Neuronal stem cell (in vitro differentiated cells): ENCODE results near the gene CHST11.

Source experiments
- DNase-seq: peaks from one replicate; pipeline ENCODE4 v3.0.0-alpha.2; 2013; ENCODE audit warnings: low spot score
- H2AFZ ChIP-seq: one replicate; pipeline ENCODE4 v1.6.1; 2013; ENCODE audit warnings: mild to moderate bottlenecking, low read length, inconsistent platforms
- H2AK5ac ChIP-seq: 2 replicates; pipeline ENCODE4 v1.6.1; 2013; ENCODE audit warnings: low read depth, mild to moderate bottlenecking, inconsistent platforms, low read length, moderate library complexity, mixed read lengths
- H2BK120ac ChIP-seq: 2 replicates; pipeline ENCODE4 v1.6.1; 2013; ENCODE audit warnings: low read depth, mild to moderate bottlenecking, inconsistent platforms, low read length, moderate library complexity, mixed read lengths
- H2BK12ac ChIP-seq: one replicate; pipeline ENCODE4 v1.6.1; 2013; ENCODE audit warnings: low read length, inconsistent platforms
- H2BK15ac ChIP-seq: 2 replicates; pipeline ENCODE4 v1.6.1; 2013; ENCODE audit warnings: mild to moderate bottlenecking, low read length, inconsistent platforms, mixed read lengths
- H2BK5ac ChIP-seq: one replicate; pipeline ENCODE4 v1.6.1; 2013; ENCODE audit warnings: inconsistent platforms, mild to moderate bottlenecking, low read length, moderate library complexity
- H3K14ac ChIP-seq: one replicate; pipeline ENCODE4 v1.6.1; 2013; ENCODE audit warnings: low read length, inconsistent platforms
- H3K18ac ChIP-seq: 2 replicates; pipeline ENCODE4 v1.6.1; 2013; ENCODE audit warnings: low read length, inconsistent platforms
- H3K23ac ChIP-seq: 2 replicates; pipeline ENCODE4 v1.6.1; 2013; ENCODE audit warnings: low read depth, mild to moderate bottlenecking, mixed read lengths, low read length, inconsistent platforms; ENCODE audit not compliant: poor library complexity
- H3K27ac ChIP-seq: replicated peaks from 3 replicates; pipeline ENCODE4 v1.5.1; 2013; ENCODE audit warnings: low read length, inconsistent platforms
- H3K27me3 ChIP-seq, 3 experiments: 2 replicates each; pipeline ENCODE4 v1.6.1; 2013; ENCODE audit warnings: low read length in 3 of 3, mild to moderate bottlenecking in 2 of 3, inconsistent platforms in 1 of 3, low read depth in 1 of 3, mixed read lengths in 1 of 3, moderate library complexity in 1 of 3; ENCODE audit not compliant: control insufficient read depth in 3 of 3, insufficient read depth in 3 of 3
- H3K36me3 ChIP-seq, 2 donors: replicated peaks in 1 of 2; 2 replicates each; pipeline ENCODE4 v1.6.1; 2013; ENCODE audit warnings: low read length in 2 of 2; ENCODE audit not compliant: control insufficient read depth in 2 of 2, insufficient read depth in 2 of 2
- H3K4ac ChIP-seq: 2 replicates; pipeline ENCODE4 v1.6.1; 2013; ENCODE audit warnings: inconsistent platforms, mild to moderate bottlenecking, low read length, moderate library complexity
- H3K4me1 ChIP-seq, 2 donors: 1 replicate in 1 of 2; 2 replicates in 1 of 2; pipeline ENCODE4 v1.6.1; 2013; ENCODE audit warnings: low read length in 2 of 2, low read depth in 1 of 2; ENCODE audit not compliant: control insufficient read depth in 2 of 2, insufficient read depth in 1 of 2
- H3K4me2 ChIP-seq: one replicate; pipeline ENCODE4 v1.6.1; 2013; ENCODE audit warnings: mild to moderate bottlenecking, low read length, inconsistent platforms; ENCODE audit not compliant: insufficient read depth, poor library complexity, severe bottlenecking
- H3K4me3 ChIP-seq, 2 donors: 2 replicates each; pipeline ENCODE4 v1.5.1; 2013; ENCODE audit warnings: low read length in 2 of 2, mild to moderate bottlenecking in 2 of 2, inconsistent platforms in 1 of 2, moderate library complexity in 1 of 2
- H3K79me1 ChIP-seq: one replicate; pipeline ENCODE4 v1.6.1; 2013; ENCODE audit warnings: low read depth, mild to moderate bottlenecking, inconsistent platforms, low read length, moderate library complexity
- H3K9ac ChIP-seq: one replicate; pipeline ENCODE4 v1.6.1; 2013; ENCODE audit warnings: mild to moderate bottlenecking, low read depth, low read length, inconsistent platforms; ENCODE audit not compliant: poor library complexity
- H3K9me3 ChIP-seq, 2 donors: replicated peaks in 1 of 2; 2 replicates each; pipeline versions ENCODE3 to v1.6.1; 2013; ENCODE audit warnings: low read length in 2 of 2, mild to moderate bottlenecking in 2 of 2, inconsistent platforms in 1 of 2, low read depth in 1 of 2, mixed read lengths in 1 of 2, moderate library complexity in 1 of 2; ENCODE audit not compliant: control insufficient read depth in 2 of 2, insufficient read depth in 1 of 2
- H4K8ac ChIP-seq: one replicate; pipeline ENCODE4 v1.6.1; 2013; ENCODE audit warnings: low read depth, mild to moderate bottlenecking, inconsistent platforms, low read length, moderate library complexity
- H4K91ac ChIP-seq: one replicate; pipeline ENCODE4 v1.6.1; 2013; ENCODE audit warnings: low read length, low read depth, mild to moderate bottlenecking, inconsistent platforms; ENCODE audit not compliant: poor library complexity
- WGBS, 2 donors: extraction: QIAGEN DNeasy Blood & Tissue Kit; methylation state at CpG; one replicate each; pipeline ENCODE4 v1.1.7; 2013; ENCODE audit warnings: missing lambda C conversion rate in 2 of 2, mixed read lengths in 1 of 2; ENCODE audit not compliant: insufficient read length in 2 of 2, insufficient replicate concordance in 1 of 2; ENCODE audit errors: extremely low coverage in 2 of 2; 5-methylcytosine and 5-hydroxymethylcytosine counted together

The CHST11 gene

DNA sequence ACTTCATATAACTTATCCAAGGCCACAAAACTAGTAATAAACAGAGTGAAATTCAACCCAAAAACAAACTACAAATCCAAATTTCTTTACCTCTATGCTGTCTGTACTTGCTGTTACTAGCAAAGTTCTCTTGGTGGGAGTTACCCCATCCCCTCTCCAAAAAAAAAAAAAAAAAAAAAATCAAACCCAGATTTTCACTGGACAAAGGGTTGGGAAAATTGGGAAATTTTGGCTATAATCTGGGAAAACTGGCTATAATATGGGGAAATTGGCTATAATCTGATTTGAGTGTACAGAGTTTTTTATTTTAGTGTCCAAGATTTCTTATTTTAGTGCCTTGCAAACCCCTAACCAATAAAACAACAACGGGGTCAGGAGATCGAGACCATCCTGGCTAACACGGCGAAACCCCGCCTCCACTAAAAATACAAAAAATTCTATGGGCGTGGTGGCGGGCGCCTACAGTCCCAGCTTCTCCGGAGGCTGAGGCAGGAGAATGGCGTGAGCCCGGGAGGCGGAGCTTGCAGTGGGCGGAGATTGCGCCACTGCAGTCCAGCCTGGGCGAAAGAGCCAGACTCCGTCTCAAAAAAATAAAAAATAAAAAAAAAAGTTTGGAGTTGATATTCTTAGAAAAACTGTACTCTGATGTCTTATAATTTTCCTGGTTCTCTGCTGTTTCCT lies 148.4 kb downstream of the CHST11 start:
- Histone ChIP-seq H2AK5ac (no peak overlapping the region), H3K4ac (no peak overlapping the region), H3K79me1 (no peaks in the 10 kb centered on the region), H4K91ac (no peak overlapping the region), H4K8ac (no peak overlapping the region), H3K27ac (peak overlapping the region; percentile 52), H3K23ac (no peak overlapping the region), H3K4me1 (peaks cover 11 to 26% of the 10 kb centered on the region in 2 donors), H3K27me3 (no peaks in the 10 kb centered on the region), H2BK5ac (no peak overlapping the region), H3K9ac (no peak overlapping the region), H2BK12ac (no peak overlapping the region), H3K4me3 (no peak overlapping the region), H2BK15ac (no peak overlapping the region), H3K4me2 (no peak overlapping the region), H2BK120ac (no peak overlapping the region), H2AFZ (no peak overlapping the region), H3K18ac (no peak overlapping the region), H3K36me3 (no peaks in the 10 kb centered on the region), H3K9me3 (peaks cover 3 to 14% of the 10 kb centered on the region in 2 donors), H3K14ac (no peak overlapping the region)
- DNase-seq, result no peak
- no CpG with 5 or more reads among the region's 16 CpGs for WGBS, 2 donors

GRCh38 chr12:104605685-104606084 lies 148.9 kb downstream of the CHST11 start:
- Histone ChIP-seq H3K4me2 (no peak overlapping the region), H3K27me3 (no peaks in the 10 kb centered on the region), H2BK15ac (peak overlapping the region; percentile 56), H3K4me1 (peaks cover 11 to 25% of the 10 kb centered on the region in 2 donors), H2BK120ac (no peak overlapping the region), H3K9ac (peak overlapping the region; percentile 1), H3K9me3 (peaks cover 3 to 14% of the 10 kb centered on the region in 2 donors), H3K36me3 (no peaks in the 10 kb centered on the region), H4K91ac (no peak overlapping the region), H3K23ac (no peak overlapping the region), H3K4me3 (no peak overlapping the region), H2BK12ac (no peak overlapping the region), H3K18ac (peak overlapping the region; percentile 66), H2BK5ac (no peak overlapping the region), H3K4ac (no peak overlapping the region), H4K8ac (no peak overlapping the region), H3K79me1 (no peaks in the 10 kb centered on the region), H2AK5ac (no peak overlapping the region), H2AFZ (no peak overlapping the region), H3K14ac (no peak overlapping the region), H3K27ac (peak overlapping the region; percentile 52)
- no CpG with 5 or more reads among the region's 10 CpGs for WGBS, 2 donors
- no peak for DNase-seq

DNA sequence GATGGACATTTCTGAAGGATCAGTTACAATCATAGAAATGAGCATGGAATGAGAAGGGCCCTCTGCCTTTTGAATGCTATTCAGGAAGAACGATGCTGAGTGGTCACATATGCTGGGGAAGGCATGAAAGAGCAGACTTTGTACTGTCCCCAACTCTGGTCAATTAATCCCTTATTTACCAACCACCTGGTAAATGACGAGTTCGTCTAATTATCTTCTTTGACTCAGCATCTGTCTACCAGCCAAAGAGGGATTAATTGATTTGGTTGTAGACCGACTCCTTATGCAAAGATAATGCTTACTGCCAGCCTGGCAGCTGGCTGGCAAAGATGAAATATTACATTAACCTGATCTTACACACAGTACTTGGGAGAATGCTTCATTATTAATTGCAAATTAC lies 152.2 kb downstream of the CHST11 start:
- no peak overlapping the region for H2BK15ac ChIP-seq
- H3K79me1 ChIP-seq, result no peaks in the 10 kb centered on the region
- H3K4me3 ChIP-seq, result peak overlapping the region in 1 of 2 donors; percentile 22
- H2BK120ac ChIP-seq, result no peak overlapping the region
- no peaks in the 10 kb centered on the region for H3K36me3 ChIP-seq
- no peak for DNase-seq
- H2BK12ac ChIP-seq, result no peak overlapping the region
- no peak overlapping the region for H3K4ac ChIP-seq
- no peak overlapping the region for H2AFZ ChIP-seq
- H3K23ac ChIP-seq, result no peak overlapping the region
- H4K91ac ChIP-seq, result no peak overlapping the region
- no peaks in the 10 kb centered on the region for H3K27me3 ChIP-seq
- no peak overlapping the region for H3K9ac ChIP-seq
- H4K8ac ChIP-seq, result no peak overlapping the region
- WGBS, 2 donors, result no CpG with 5 or more reads among the region's 4 CpGs
- no peak overlapping the region for H3K14ac ChIP-seq
- peaks cover 7% of the 10 kb centered on the region in 2 donors for H3K4me1 ChIP-seq
- H2BK5ac ChIP-seq, result no peak overlapping the region
- H3K9me3 ChIP-seq, result no peaks in the 10 kb centered on the region
- H3K27ac ChIP-seq, result no peak overlapping the region
- H3K18ac ChIP-seq, result no peak overlapping the region
- H3K4me2 ChIP-seq, result no peak overlapping the region
- H2AK5ac ChIP-seq, result no peak overlapping the region

- H2BK12ac ChIP-seq, result no peak overlapping the region
- H3K4me3 ChIP-seq, result no peak overlapping the region
- H3K27ac ChIP-seq, result no peak overlapping the region
- no peak overlapping the region for H2AFZ ChIP-seq
- no peaks in the 10 kb centered on the region for H3K27me3 ChIP-seq
- no peak overlapping the region for H3K4ac ChIP-seq
- H3K9ac ChIP-seq, result no peak overlapping the region
- H4K91ac ChIP-seq, result no peak overlapping the region
- H3K14ac ChIP-seq, result no peak overlapping the region
- no peak overlapping the region for H2BK5ac ChIP-seq
- H4K8ac ChIP-seq, result no peak overlapping the region
- H3K4me1 ChIP-seq, result peaks cover 4 to 5% of the 10 kb centered on the region in 2 donors
- no peak overlapping the region for H3K23ac ChIP-seq
- no peak overlapping the region for H2BK120ac ChIP-seq
- H3K79me1 ChIP-seq, result no peaks in the 10 kb centered on the region
- no peak overlapping the region for H2AK5ac ChIP-seq
- no peak overlapping the region for H3K18ac ChIP-seq
- no peak overlapping the region for H2BK15ac ChIP-seq
- DNase-seq, result no peak
- no peak overlapping the region for H3K4me2 ChIP-seq
- H3K36me3 ChIP-seq, result no peaks in the 10 kb centered on the region
- H3K9me3 ChIP-seq, result no peaks in the 10 kb centered on the region
Observed at GRCh38 chr12:104609445-104609844, 152.7 kb downstream of the CHST11 start.
